Measurements from ENCODE around the gene NFE2L3. TPM values are rescaled to one million over a fixed set of nuclear protein-coding genes. Genes with fewer than 3 reads are reported as not detected.

The NFE2L3 gene
- total RNA-seq, 3 donors from 2014 or later: 2.2 to 5.8 (median 4.9) TPM

DNA sequence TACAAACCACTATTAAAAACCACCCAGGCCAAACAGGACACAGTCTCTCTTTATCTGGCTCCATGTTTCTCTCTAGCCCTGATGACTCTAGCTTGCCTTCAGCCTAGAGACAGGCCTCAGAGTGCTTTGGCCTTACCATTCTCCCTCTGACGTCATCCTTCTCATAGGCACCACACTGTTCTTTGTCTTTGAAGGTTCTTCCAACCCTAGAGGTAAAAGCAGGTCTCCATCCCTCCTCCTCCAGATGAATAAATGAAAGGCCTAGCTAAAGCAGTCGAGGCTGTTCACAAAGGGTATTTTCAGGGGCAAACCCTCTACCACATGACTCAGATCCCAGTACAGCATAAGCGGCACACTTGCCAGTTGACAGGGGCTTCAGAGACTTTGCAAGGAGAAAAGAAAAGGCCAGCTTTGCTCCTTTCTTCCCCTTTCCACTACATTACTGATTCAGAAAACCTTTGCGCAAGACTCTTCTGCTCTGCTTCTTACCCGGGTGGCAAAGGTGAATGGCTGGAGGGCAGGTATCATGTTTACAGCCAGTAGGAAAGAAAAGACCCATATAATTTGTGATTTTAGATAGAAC lies 14.8 kb downstream of the NFE2L3 start:
- H3K4me1 ChIP-seq: no peaks in the 10 kb centered on the region
- no peaks in the 10 kb centered on the region for H3K36me3 ChIP-seq
- H3K27ac ChIP-seq: no peak overlapping the region
- H3K9me3 ChIP-seq: no peaks in the 10 kb centered on the region
- intact Hi-C loops (cut with DNase I; ENCODE audit: low total_unique reads): no loop called here
- H3K4me3 ChIP-seq: no peak overlapping the region
- no peak for DNase-seq (ENCODE audit: low spot score in 2 of 2)
- TF ChIP-seq CTCF (IDR thresholded peaks at IDR 0.05) (no peak), POLR2AphosphoS5 (IDR thresholded peaks at IDR 0.05) (no peak), POLR2A (IDR thresholded peaks at IDR 0.05) (no peak)
- H3K27me3 ChIP-seq: no peaks in the 10 kb centered on the region

DNA sequence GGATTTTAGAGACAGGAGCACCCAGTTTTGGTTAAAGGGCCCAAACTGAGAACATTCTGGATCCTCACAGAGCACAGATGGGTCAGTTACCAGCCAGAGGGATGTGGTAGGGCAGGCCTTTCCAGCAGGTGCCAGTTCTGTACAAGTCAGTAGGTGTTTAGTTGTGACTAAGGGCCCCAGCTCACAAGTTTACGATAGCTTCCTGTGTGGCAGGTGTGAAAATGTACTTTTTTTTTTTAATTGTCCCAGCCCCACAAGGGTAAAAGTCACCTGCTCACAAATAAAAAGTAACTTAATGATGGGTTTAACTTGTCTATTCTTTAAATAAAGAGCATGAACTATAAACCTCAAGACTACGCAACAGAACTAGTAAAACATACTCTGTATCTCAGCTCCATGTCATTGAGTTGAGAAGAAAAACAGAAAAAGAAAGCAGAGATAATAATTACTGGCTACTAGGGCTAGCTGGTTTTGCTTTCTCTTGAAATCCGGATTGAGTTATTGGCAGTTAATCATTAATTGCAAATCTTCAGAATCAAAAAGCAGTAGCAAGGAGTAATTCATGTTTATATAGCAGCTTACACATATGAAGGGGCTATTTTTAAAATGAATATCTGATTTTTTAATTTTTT lies 15.4 kb downstream of the NFE2L3 start:
- Histone ChIP-seq H3K27ac (no peak overlapping the region), H3K4me3 (no peak overlapping the region), H3K4me1 (no peaks in the 10 kb centered on the region), H3K36me3 (no peaks in the 10 kb centered on the region), H3K9me3 (no peaks in the 10 kb centered on the region), H3K27me3 (no peaks in the 10 kb centered on the region)
- intact Hi-C loops (cut with DNase I; ENCODE audit: low total_unique reads): no loop called here
- no peak for DNase-seq (ENCODE audit: low spot score in 2 of 2)
- TF ChIP-seq POLR2A (IDR thresholded peaks at IDR 0.05) (no peak), CTCF (IDR thresholded peaks at IDR 0.05) (no peak), POLR2AphosphoS5 (IDR thresholded peaks at IDR 0.05) (no peak)

DNA sequence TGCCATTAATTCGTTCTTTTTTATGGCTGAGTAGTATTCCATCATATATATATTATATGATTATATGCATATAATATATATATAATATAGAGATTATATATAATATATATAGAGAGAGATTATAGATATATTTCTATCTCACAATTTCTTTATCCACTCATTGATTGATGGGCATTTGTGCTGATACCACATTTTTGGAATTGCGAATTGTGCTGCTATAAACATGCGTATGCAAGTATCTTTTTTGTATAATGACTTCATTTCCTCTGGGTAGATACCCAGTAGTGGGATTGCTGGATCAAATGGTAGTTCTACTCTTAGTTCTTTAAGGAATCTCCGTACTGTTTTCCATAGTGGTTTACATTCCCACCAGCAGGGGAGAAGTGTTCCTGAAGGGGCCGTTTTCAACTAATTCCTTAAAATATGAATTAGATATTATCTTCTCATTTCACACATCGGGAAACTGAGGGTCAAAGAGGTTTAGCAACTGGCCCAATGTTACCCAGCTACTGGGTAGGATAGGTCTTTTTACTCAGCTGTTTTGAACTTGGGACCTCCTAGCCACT lies 16.5 kb downstream of the NFE2L3 start:
- TF ChIP-seq POLR2AphosphoS5 (IDR thresholded peaks at IDR 0.05) (no peak), CTCF (IDR thresholded peaks at IDR 0.05) (no peak), POLR2A (IDR thresholded peaks at IDR 0.05) (no peak)
- Histone ChIP-seq H3K36me3 (no peaks in the 10 kb centered on the region), H3K4me1 (no peaks in the 10 kb centered on the region)

DNA sequence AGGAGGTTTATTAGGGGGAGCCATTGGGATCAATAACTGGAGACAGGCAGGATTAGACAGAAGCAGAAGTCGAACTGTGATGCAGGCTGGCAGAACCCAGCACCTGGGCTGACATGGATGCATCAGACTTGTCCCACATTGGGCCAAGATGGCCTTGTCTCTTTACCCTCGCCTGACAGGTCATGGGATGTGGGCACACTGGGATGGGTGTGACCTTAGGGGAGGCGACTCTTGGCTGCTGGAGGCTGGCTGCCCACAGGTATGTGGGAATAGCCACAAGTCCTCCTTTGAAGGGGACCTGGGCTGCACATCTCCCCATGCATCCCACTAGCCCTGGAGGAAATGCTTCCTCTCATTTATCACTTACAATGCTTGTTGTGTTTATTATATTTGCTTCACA lies 17.3 kb downstream of the NFE2L3 start:
- no peak for DNase-seq (ENCODE audit: low spot score in 2 of 2)
- no peaks in the 10 kb centered on the region for H3K36me3 ChIP-seq
- H3K27me3 ChIP-seq: no peaks in the 10 kb centered on the region
- no peak overlapping the region for H3K4me3 ChIP-seq
- H3K27ac ChIP-seq: no peak overlapping the region
- no peaks in the 10 kb centered on the region for H3K4me1 ChIP-seq
- intact Hi-C loops (cut with DNase I; ENCODE audit: low total_unique reads): no loop called here
- no peak for TF ChIP-seq POLR2AphosphoS5 (IDR thresholded peaks at IDR 0.05)
- TF ChIP-seq POLR2A (IDR thresholded peaks at IDR 0.05): no peak
- TF ChIP-seq CTCF (IDR thresholded peaks at IDR 0.05): no peak
- no peaks in the 10 kb centered on the region for H3K9me3 ChIP-seq

More for the DNA sequence above, 16.5 kb downstream of the NFE2L3 start:
- H3K4me3 ChIP-seq: no peak overlapping the region
- no peaks in the 10 kb centered on the region for H3K27me3 ChIP-seq
- H3K9me3 ChIP-seq: no peaks in the 10 kb centered on the region
- intact Hi-C loops (cut with DNase I; ENCODE audit: low total_unique reads): no loop called here
- no peak for DNase-seq (ENCODE audit: low spot score in 2 of 2)
- no peak overlapping the region for H3K27ac ChIP-seq

- DNase-seq (ENCODE audit: low spot score in 2 of 2): no peak
- Histone ChIP-seq H3K27me3 (no peaks in the 10 kb centered on the region), H3K36me3 (no peaks in the 10 kb centered on the region), H3K9me3 (no peaks in the 10 kb centered on the region), H3K27ac (no peak overlapping the region), H3K4me3 (no peak overlapping the region), H3K4me1 (no peaks in the 10 kb centered on the region)
- TF ChIP-seq CTCF (IDR thresholded peaks at IDR 0.05) (no peak), POLR2AphosphoS5 (IDR thresholded peaks at IDR 0.05) (no peak), POLR2A (IDR thresholded peaks at IDR 0.05) (no peak)
- intact Hi-C loops (cut with DNase I; ENCODE audit: low total_unique reads): no loop called here
Observed at GRCh38 chr7:26170663-26171062, 18.7 kb downstream of the NFE2L3 start.

Measured in breast epithelium (tissue), 4 donors.